Adrenal gland (tissue), 12 donors: ENCODE results near the gene AMZ1. TPM values are rescaled to one million over a fixed set of nuclear protein-coding genes. Genes with fewer than 3 reads are reported as not detected.
A peak's percentile ranks its signal among the peaks of the same experiment; 100 is the strongest.

Experiments used
- DNase-seq, 7 donors: peaks; one replicate each; pipeline ENCODE4 v3.0.0-alpha.2; 2019 to 2020
- H3K27ac ChIP-seq, 5 donors: fragments of 200-600 bp; sonication (generic) in 4 of 5; 1 replicate in 3 of 5; 2 replicates in 2 of 5; pipeline versions ENCODE4 v1.5.1 to v1.8.0; 2016 to 2020; ENCODE audit warnings: mild to moderate bottlenecking in 1 of 5
- H3K27me3 ChIP-seq: fragments of 200-600 bp; 2 replicates; pipeline ENCODE4 v1.8.0; 2021
- H3K36me3 ChIP-seq, 2 donors: fragments of 200-600 bp; replicated peaks in 1 of 2; 1 replicate in 1 of 2; 2 replicates in 1 of 2; pipeline versions ENCODE4 v1.5.1 to v1.8.0; 2018 to 2022
- H3K4me1 ChIP-seq, 2 donors: fragments of 200-600 bp; replicated peaks in 1 of 2; 1 replicate in 1 of 2; 2 replicates in 1 of 2; pipeline versions ENCODE4 v1.5.1 to v1.8.0; 2018 to 2021
- H3K4me3 ChIP-seq, 4 donors: fragments of 200-600 bp; sonication (generic) in 3 of 4; one replicate each; pipeline ENCODE4 v1.5.1; 2016 to 2018
- H3K9me3 ChIP-seq, 3 donors: fragments of 200-600 bp; sonication (generic) in 1 of 3; replicated peaks in 1 of 3; 1 replicate in 2 of 3; 2 replicates in 1 of 3; pipeline versions ENCODE4 v1.5.1 to v1.8.0; 2016 to 2021
- POLR2A ChIP-seq, 2 donors: fragments of 450-650 bp; IDR thresholded peaks; one replicate each; pipeline ENCODE4 v1.6.1; 2017; ENCODE audit warnings: antibody characterized with exemption in 2 of 2, mild to moderate bottlenecking in 2 of 2, moderate library complexity in 1 of 2
- WGBS, 4 donors: extraction: QIAGEN DNeasy Blood & Tissue Kit in 2 of 4; methylation state at CpG; one replicate each; pipeline versions ENCODE4 v1.1.5 to v1.1.7; 2013 to 2017; 5-methylcytosine and 5-hydroxymethylcytosine counted together
- intact Hi-C, 2 donors: fragments of 100-400 bp; cut with DNase I; formaldehyde crosslinking; loops; one replicate each; pipeline versions ENCODE4 v1.14.1 to v1.15.0; 2022 to 2023
- polyA plus RNA-seq, 3 donors: library from polyadenylated mRNA; stranded (reverse); fragments of 200-250 nt in 2 of 3; fragments of 350-450 nt in 1 of 3; fragmentation: Illumina TruSeq in 1 of 3; extraction: RNeasy Lipid Tissue Mini Kit (QIAGEN cat#74804) in 1 of 3; gene quantifications; one replicate each; pipeline ENCODE4 v1.2.3, GENCODE V29; 2013 to 2014
- total RNA-seq, 9 donors: library from RNA; depleted of rRNA in 4 of 9; stranded (reverse); fragments of >200 nt in 4 of 9; fragments of 120-200 nt in 1 of 9; fragmentation: NEBNext Ultra II Directional in 1 of 9; extraction: Animal tissue kit (Norgen Biotek cat#: 25700) in 1 of 9; gene quantifications; one replicate each; pipeline versions ENCODE4 v1.1.0 to v1.2.4, GENCODE V29; 2013 to 2023
- TF ChIP-seq, protein P1 (sequence below), 6 experiments: fragments of 450-650 bp in 4 of 6; fragments of 200-600 bp in 2 of 6; sonication (generic) in 1 of 6; IDR thresholded peaks; 1 replicate in 5 of 6; 2 replicates in 1 of 6; pipeline versions ENCODE4 v1.5.1 to v1.8.0; 2016 to 2021; ENCODE audit warnings: antibody characterized with exemption in 6 of 6, mild to moderate bottlenecking in 2 of 6, moderate library complexity in 1 of 6
- donor health status: healthy with polysubstance abuse.
- donor health status: Bipolar disorder and iron deficiency.
- donor health status: DM: yes; HTN: yes; CAD: no.
- donor health status: DM: no; HTN: no; CAD: no.
- donor health status: DM: no; HTN: no; CAD: no.
- donor health status: DM: yes; HTN: yes; CAD: no.

AMZ1 gene
- total and polyA plus RNA-seq, 12 donors: 0.06 to 0.36 (median 0.11) TPM; not detected in 6

- intact Hi-C loops: loop anchor here (5.0 to 10.0 kb wide), 3 partner anchors 75 to 213 kb away; partner anchors contain the start of gene GRIFIN (in 1 of the 2)
- H3K4me3 ChIP-seq: no peak overlapping the region
- peaks cover 0 to 14% of the 10 kb centered on the region in 2 donors for H3K4me1 ChIP-seq
- peaks cover 37% of the 10 kb centered on the region for H3K27me3 ChIP-seq
- no peak overlapping the region for H3K27ac ChIP-seq
- H3K9me3 ChIP-seq: no peaks in the 10 kb centered on the region
- 33 to 48% (median 41%) methylated on average over 15 to 17 of the region's 17 CpGs for WGBS, 4 donors
- peak in 2 of 7 donors; percentile 42 to 45 for DNase-seq
- TF ChIP-seq, protein P1, sequence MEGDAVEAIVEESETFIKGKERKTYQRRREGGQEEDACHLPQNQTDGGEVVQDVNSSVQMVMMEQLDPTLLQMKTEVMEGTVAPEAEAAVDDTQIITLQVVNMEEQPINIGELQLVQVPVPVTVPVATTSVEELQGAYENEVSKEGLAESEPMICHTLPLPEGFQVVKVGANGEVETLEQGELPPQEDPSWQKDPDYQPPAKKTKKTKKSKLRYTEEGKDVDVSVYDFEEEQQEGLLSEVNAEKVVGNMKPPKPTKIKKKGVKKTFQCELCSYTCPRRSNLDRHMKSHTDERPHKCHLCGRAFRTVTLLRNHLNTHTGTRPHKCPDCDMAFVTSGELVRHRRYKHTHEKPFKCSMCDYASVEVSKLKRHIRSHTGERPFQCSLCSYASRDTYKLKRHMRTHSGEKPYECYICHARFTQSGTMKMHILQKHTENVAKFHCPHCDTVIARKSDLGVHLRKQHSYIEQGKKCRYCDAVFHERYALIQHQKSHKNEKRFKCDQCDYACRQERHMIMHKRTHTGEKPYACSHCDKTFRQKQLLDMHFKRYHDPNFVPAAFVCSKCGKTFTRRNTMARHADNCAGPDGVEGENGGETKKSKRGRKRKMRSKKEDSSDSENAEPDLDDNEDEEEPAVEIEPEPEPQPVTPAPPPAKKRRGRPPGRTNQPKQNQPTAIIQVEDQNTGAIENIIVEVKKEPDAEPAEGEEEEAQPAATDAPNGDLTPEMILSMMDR (IDR thresholded peaks at IDR 0.05): no peak
- TF ChIP-seq POLR2A (IDR thresholded peaks at IDR 0.05): no peak
- H3K36me3 ChIP-seq: no peaks in the 10 kb centered on the region
Observed at GRCh38 chr7:2687338-2687869, 598 bp upstream of the AMZ1 start.

DNA sequence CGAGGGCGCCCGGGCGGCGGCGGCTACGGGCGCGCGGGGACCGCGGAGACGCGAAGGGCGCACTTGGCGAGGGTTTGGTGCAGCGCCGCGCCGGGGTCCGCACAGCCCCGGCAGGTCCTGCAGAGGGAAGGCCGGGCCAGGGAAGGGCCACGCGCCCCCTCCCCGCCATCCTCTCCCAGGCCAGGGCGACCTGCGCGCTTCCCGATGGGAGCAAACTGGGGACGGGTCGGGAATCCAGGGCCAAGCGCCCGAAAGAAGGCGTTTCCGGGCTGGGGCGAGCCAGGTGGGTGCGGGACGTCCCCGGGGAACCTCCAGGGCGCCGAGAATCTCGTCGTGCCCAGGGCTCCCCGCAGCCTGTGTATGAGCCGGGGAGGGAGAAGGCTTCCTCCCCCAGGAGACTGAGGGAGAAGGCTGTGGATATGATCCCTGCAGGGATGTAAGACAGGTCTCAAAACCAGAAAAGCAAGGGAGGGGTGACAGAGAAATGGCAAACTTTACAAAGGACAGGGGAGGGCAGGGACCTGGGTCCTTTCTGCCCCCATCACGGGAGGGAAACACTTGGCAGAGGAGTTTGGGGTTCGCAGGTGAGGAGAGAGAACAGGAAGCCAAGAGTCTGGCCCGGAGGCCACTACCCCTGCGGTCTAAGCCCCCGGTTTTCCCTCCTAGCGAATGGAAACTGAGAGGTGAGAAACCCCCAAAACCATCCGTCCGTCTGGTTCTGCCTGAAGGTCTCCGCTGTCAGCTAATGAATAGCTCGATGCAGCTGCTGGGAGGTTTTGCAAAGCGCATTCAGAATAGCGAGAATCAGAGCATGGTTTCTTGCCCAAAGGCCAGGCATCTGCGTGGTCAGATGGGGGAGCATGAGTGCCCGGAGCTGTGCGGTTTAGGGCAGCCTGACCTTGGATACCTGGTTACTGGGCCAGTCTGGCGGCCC is 674 bp downstream of the AMZ1 start:
- no peak overlapping the region for H3K4me3 ChIP-seq
- WGBS, 4 donors: 8 to 17% (median 11%) methylated on average over 15 to 62 of the region's 62 CpGs
- no peak overlapping the region for H3K27ac ChIP-seq
- peaks cover 37% of the 10 kb centered on the region for H3K27me3 ChIP-seq
- no peak for DNase-seq
- TF ChIP-seq POLR2A (IDR thresholded peaks at IDR 0.05): no peak
- TF ChIP-seq, protein P1 (IDR thresholded peaks at IDR 0.05): no peak
- H3K36me3 ChIP-seq: no peaks in the 10 kb centered on the region
- intact Hi-C loops: loop anchor here (5.0 to 10.0 kb wide), 3 partner anchors 76 to 214 kb away; partner anchors contain the start of gene GRIFIN (in 1 of the 2)
- H3K4me1 ChIP-seq: peaks cover 0 to 14% of the 10 kb centered on the region in 2 donors
- no peaks in the 10 kb centered on the region for H3K9me3 ChIP-seq

DNA sequence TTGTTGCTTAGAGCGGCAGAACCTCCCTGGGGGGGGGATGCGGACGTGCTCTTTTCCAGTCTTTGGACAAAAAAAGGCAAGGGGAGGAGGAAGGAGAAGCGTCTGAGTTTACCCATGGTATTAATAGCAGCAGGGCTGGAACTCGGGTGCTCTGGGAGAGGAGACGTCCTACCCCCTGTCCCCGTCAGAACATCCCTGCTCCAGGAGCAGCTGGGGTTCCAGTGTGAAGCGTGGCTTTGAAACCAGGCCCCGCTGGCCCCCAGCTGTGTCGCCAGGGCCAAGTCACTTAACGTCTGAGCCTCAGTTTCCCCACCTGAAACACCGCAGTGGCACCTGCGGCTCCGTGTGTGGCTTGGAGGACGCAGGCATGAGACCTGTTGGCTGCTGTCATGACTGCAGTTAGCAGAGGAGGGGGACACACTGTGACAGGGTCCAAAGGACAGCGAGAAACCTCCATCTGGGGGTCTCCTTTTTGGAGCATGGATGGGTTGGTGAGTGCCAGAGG is 1.4 kb downstream of the AMZ1 start:
- no peak overlapping the region for H3K27ac ChIP-seq
- intact Hi-C loops: loop anchor here (5.0 to 10.0 kb wide), 3 partner anchors 77 to 215 kb away; partner anchors contain the start of gene GRIFIN (in 1 of the 2)
- H3K27me3 ChIP-seq: peaks cover 37% of the 10 kb centered on the region
- no peak overlapping the region for H3K4me3 ChIP-seq
- 54 to 63% (median 59%) methylated on average over 8 to 16 of the region's 16 CpGs for WGBS, 4 donors
- DNase-seq: no peak
- TF ChIP-seq POLR2A (IDR thresholded peaks at IDR 0.05): no peak
- TF ChIP-seq, protein P1 (IDR thresholded peaks at IDR 0.05): no peak
- no peaks in the 10 kb centered on the region for H3K36me3 ChIP-seq
- peaks cover 0 to 14% of the 10 kb centered on the region in 2 donors for H3K4me1 ChIP-seq
- H3K9me3 ChIP-seq: no peaks in the 10 kb centered on the region
